Measurements from ENCODE around the gene MID1. TPM values are rescaled to one million over a fixed set of nuclear protein-coding genes. Genes with fewer than 3 reads are reported as not detected.

Gene MID1
- total RNA-seq, 4 donors from 2014 or later, result 0.91 to 1.9 (median 1.8) TPM

DNA sequence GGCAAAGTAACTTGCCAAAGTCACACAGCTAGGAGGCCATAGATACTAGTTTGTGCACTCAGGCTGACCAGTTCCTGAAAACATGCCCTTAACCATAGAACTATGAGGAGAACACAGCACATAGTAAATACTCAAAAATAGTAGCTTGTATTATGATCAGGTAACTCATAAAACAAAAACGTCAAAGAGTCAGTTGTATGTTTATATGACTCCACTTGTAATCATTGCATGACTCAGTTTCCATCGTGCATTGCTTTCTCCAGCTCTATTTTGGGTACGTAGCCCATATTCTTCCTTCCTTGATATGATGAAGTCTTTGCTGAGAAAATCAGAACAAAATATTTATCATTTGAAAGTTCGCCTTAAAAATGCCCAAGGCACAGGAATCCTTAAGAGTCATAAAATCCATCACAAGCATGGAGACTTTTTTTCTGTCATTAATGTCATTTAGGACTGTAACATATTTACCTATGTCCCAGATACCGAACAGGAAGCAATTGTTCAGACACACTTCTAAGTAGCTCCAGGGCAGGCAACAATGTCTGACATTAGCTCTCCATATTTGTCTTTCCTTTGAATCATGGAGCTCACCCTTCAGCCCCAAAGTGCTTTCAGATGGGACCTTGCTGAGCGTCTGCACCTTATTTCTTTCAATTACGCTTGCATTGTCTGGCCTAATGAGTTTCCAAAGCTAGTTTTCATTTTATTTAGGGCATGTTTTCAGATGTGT lies 11.2 kb upstream of the MID1 start:
- H3K27ac ChIP-seq, result no peak overlapping the region
- DNase-seq, result no peak
- no peaks in the 10 kb centered on the region for H3K9me3 ChIP-seq
- in situ Hi-C loops (cut with MboI; ENCODE audit: low sequenced_read_pairs in 4 of 4) (no loop called here), intact Hi-C loops (cut with DNase I; ENCODE audit: low total_unique reads) (no loop called here)
- no peak for TF ChIP-seq POLR2A (IDR thresholded peaks at IDR 0.05)
- TF ChIP-seq, protein P1, sequence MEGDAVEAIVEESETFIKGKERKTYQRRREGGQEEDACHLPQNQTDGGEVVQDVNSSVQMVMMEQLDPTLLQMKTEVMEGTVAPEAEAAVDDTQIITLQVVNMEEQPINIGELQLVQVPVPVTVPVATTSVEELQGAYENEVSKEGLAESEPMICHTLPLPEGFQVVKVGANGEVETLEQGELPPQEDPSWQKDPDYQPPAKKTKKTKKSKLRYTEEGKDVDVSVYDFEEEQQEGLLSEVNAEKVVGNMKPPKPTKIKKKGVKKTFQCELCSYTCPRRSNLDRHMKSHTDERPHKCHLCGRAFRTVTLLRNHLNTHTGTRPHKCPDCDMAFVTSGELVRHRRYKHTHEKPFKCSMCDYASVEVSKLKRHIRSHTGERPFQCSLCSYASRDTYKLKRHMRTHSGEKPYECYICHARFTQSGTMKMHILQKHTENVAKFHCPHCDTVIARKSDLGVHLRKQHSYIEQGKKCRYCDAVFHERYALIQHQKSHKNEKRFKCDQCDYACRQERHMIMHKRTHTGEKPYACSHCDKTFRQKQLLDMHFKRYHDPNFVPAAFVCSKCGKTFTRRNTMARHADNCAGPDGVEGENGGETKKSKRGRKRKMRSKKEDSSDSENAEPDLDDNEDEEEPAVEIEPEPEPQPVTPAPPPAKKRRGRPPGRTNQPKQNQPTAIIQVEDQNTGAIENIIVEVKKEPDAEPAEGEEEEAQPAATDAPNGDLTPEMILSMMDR (IDR thresholded peaks at IDR 0.05 in 4 of 5, conservative IDR thresholded peaks at IDR 0.05 in 1 of 5), result no peak
- no peak overlapping the region for H3K4me3 ChIP-seq
- no peak for ATAC-seq
- H3K36me3 ChIP-seq, result no peaks in the 10 kb centered on the region
- no peaks in the 10 kb centered on the region for H3K4me1 ChIP-seq
- H3K27me3 ChIP-seq, result no peaks in the 10 kb centered on the region

DNA sequence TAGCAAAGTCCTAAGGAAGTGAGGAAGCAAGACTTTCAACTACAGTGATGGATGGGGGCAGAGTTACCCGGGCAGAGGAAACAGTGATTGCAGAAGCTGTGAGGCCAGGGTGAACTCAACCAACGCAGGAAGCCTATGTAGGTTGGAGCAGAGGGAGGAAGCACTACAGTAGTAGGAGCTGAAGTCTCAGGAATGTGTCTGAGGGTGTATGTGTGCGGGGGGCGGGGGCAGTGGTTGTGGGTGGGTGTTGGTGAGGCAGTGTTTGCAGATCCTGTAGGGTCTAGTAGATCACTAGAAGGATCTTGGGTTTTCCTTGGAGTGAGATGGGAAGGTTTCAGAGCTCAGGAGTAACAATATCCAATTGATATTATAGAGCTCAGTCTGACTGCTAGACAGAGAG lies 9.9 kb upstream of the MID1 start:
- H3K9me3 ChIP-seq, result no peaks in the 10 kb centered on the region
- no peak overlapping the region for H3K4me3 ChIP-seq
- H3K27me3 ChIP-seq, result no peaks in the 10 kb centered on the region
- intact Hi-C loops (cut with DNase I; ENCODE audit: low total_unique reads) (no loop called here), in situ Hi-C loops (cut with MboI; ENCODE audit: low sequenced_read_pairs in 4 of 4) (no loop called here)
- no peak for ATAC-seq
- TF ChIP-seq POLR2A (IDR thresholded peaks at IDR 0.05), result no peak
- TF ChIP-seq, protein P1 (IDR thresholded peaks at IDR 0.05 in 4 of 5, conservative IDR thresholded peaks at IDR 0.05 in 1 of 5), result no peak
- H3K27ac ChIP-seq, result no peak overlapping the region
- H3K36me3 ChIP-seq, result no peaks in the 10 kb centered on the region
- no peak for DNase-seq
- H3K4me1 ChIP-seq, result no peaks in the 10 kb centered on the region

DNA sequence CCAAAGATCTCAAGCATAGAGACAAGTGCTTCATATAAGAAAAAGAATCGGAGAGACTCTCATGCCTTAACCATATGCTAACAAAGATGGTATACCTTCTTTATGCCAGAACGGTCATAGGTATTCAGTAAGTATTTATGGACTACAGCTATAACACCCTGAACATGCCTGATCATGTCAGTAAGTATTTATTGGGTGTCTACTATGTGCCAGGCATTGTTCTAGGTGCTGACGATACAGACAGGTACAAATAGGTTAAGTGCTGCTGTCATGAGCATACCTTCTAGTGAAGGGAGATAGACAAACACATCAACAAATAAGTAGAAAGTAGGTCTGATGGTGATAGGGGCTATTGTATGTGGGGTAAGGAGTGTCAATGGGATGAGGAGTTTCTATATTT lies 9.5 kb upstream of the MID1 start:
- in situ Hi-C loops (cut with MboI; ENCODE audit: low sequenced_read_pairs in 4 of 4) (no loop called here), intact Hi-C loops (cut with DNase I; ENCODE audit: low total_unique reads) (no loop called here)
- no peak for ATAC-seq

DNA sequence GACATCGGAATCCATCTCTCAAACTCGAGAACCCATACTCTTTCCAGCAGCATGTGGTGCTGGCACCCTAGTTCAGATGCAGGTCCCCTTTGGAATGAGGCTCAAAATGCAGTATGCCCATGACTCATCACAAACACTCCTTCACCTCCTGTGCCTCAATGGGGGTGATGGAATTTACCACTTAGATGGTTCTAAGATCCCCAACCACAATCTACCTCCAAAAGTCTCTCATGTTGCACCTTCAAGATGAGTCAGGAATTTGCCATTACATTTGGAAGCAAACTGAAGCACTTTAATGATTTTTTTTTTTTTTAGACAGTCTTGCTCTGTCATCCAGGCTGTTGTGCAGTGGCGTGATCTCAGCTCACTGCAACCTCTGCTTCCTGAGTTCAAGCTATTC lies 8.5 kb upstream of the MID1 start:
- no peak for DNase-seq
- intact Hi-C loops (cut with DNase I; ENCODE audit: low total_unique reads) (no loop called here), in situ Hi-C loops (cut with MboI; ENCODE audit: low sequenced_read_pairs in 4 of 4) (no loop called here)
- Histone ChIP-seq H3K9me3 (no peaks in the 10 kb centered on the region), H3K36me3 (no peaks in the 10 kb centered on the region), H3K4me3 (no peak overlapping the region), H3K4me1 (no peaks in the 10 kb centered on the region), H3K27me3 (no peaks in the 10 kb centered on the region), H3K27ac (no peak overlapping the region)
- TF ChIP-seq POLR2A (IDR thresholded peaks at IDR 0.05), result no peak
- ATAC-seq, result no peak

More for the DNA sequence above, 9.5 kb upstream of the MID1 start:
- Histone ChIP-seq H3K36me3 (no peaks in the 10 kb centered on the region), H3K4me3 (no peak overlapping the region), H3K27me3 (no peaks in the 10 kb centered on the region), H3K9me3 (no peaks in the 10 kb centered on the region), H3K4me1 (no peaks in the 10 kb centered on the region), H3K27ac (no peak overlapping the region)
- TF ChIP-seq, protein P1 (IDR thresholded peaks at IDR 0.05 in 4 of 5, conservative IDR thresholded peaks at IDR 0.05 in 1 of 5), result no peak
- TF ChIP-seq POLR2A (IDR thresholded peaks at IDR 0.05), result no peak
- DNase-seq, result no peak

DNA sequence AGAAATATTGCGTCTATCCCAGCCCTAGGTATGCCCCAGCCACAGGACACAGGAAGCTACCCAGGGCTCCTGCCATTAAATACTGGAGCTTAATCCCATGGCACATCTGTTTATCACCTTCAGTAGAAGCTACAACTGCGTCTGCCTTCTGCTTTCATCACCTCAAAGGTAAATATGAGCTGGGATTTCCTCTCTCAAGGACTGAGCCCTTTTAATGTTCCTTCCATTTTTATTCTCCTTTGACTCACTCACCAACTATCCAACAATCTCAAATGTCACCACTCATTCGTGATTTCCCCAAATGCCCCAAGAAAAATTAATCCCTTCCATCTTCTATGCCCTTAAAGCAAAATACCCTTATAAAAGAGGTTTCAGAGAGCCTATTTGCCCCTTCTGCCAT lies 1.8 kb upstream of the MID1 start:
- Histone ChIP-seq H3K27me3 (peaks cover 0 to 25% (median 16%) of the 10 kb centered on the region in 3 donors), H3K9me3 (no peaks in the 10 kb centered on the region), H3K27ac (no peak overlapping the region), H3K4me3 (no peak overlapping the region), H3K4me1 (no peaks in the 10 kb centered on the region), H3K36me3 (no peaks in the 10 kb centered on the region)
- ATAC-seq (no peak), DNase-seq (no peak)
- in situ Hi-C loops (cut with MboI; ENCODE audit: low sequenced_read_pairs in 4 of 4) (loop anchor here in 3 of 4 donors (25.0 kb wide), 1 partner anchor 435 kb away; no protein-coding TSS in a partner anchor), intact Hi-C loops (cut with DNase I; ENCODE audit: low total_unique reads) (no loop called here)
- no peak for TF ChIP-seq POLR2A (IDR thresholded peaks at IDR 0.05)
- TF ChIP-seq, protein P1 (IDR thresholded peaks at IDR 0.05 in 4 of 5, conservative IDR thresholded peaks at IDR 0.05 in 1 of 5), result no peak

All from gastrocnemius medialis (tissue), 4 donors.